NT2/D1 (cell line): ENCODE measurements around the gene AMZ1.

Experiments
- SUZ12 ChIP-seq: IDR thresholded peaks from 2 replicates; pipeline ENCODE4 v1.6.1; 2011; ENCODE audit not compliant: insufficient read length, insufficient read depth; ENCODE audit errors: extremely low read depth
- YY1 ChIP-seq: IDR thresholded peaks from 2 replicates; pipeline ENCODE4 v1.6.1; 2011; ENCODE audit not compliant: insufficient read length, insufficient read depth

GRCh38 chr7:2692543-2692942 lies 4.5 kb downstream of the AMZ1 start:
- TF ChIP-seq YY1 (no peak), SUZ12 (no peak)
